Measurements from ENCODE around the gene METTL3. TPM values are rescaled to one million over a fixed set of nuclear protein-coding genes. Genes with fewer than 3 reads are reported as not detected.
"Not testable (repeated sequence)": the region's sequence is repeated elsewhere in the genome, so short reads cannot be mapped to it uniquely, and the experiment has no call there.

Gene METTL3
- polyA plus RNA-seq, 3 donors = 9.5 to 116 (median 10.8) TPM

GRCh38 chr14:21553266-21553665 lies 42.1 kb upstream of the METTL3 start:
- no peak overlapping the region for H3K4me3 ChIP-seq (replicated peaks in 1 of 3; ENCODE audit: low read depth in 2 of 3, low read length in 3 of 3)
- no peak overlapping the region for H2AFZ ChIP-seq (ENCODE audit: insufficient read depth, low read depth, low read length, poor library complexity, severe bottlenecking)
- Mint-ChIP-seq H3K4me3 (no peak overlapping the region), H3K27ac (no peak overlapping the region), H3K36me3 (no peaks in the 10 kb centered on the region), H3K4me1 (peaks cover 5% of the 10 kb centered on the region), H3K27me3 (ENCODE audit: low read depth in 3 of 3) (peaks cover 2 to 10% (median 4%) of the 10 kb centered on the region in 3 donors), H3K9me3 (no peaks in the 10 kb centered on the region)
- DNase-seq = no peak
- H3K9ac ChIP-seq (ENCODE audit: insufficient read depth, low read length, poor library complexity, severe bottlenecking) = no peak overlapping the region
- H3K9me3 ChIP-seq (replicated peaks in 1 of 2; ENCODE audit: control insufficient read depth in 1 of 2, insufficient read depth in 1 of 2, low read length in 2 of 2) = no peaks in the 10 kb centered on the region
- no peaks in the 10 kb centered on the region for H3K79me2 ChIP-seq (ENCODE audit: insufficient read depth, low read length)
- H3K27me3 ChIP-seq (ENCODE audit: control insufficient read depth in 2 of 2, insufficient read depth in 2 of 2, low read length in 2 of 2) = no peaks in the 10 kb centered on the region
- TF ChIP-seq CTCF (IDR thresholded peaks at IDR 0.05) = no peak
- no CpG with 5 or more reads among the region's 3 CpGs for WGBS (ENCODE audit: insufficient coverage)
- peaks cover 5% of the 10 kb centered on the region in 2 donors for H3K4me1 ChIP-seq (ENCODE audit: control insufficient read depth in 1 of 2, insufficient read depth in 2 of 2, low read length in 2 of 2)
- H4K20me1 ChIP-seq (ENCODE audit: insufficient read depth, low read length) = no peaks in the 10 kb centered on the region
- no peaks in the 10 kb centered on the region for H3K36me3 ChIP-seq (replicated peaks in 1 of 2; ENCODE audit: control insufficient read depth in 1 of 2, insufficient read depth in 2 of 2, low read length in 2 of 2)
- intact Hi-C loops (cut with micrococcal nuclease) = no loop called here
- no peak overlapping the region for H3K4me2 ChIP-seq (replicated peaks; ENCODE audit: extremely low read depth, low read length, poor library complexity, severe bottlenecking)
- H3K27ac ChIP-seq (ENCODE audit: low read depth in 1 of 2, low read length in 2 of 2) = no peak overlapping the region

GRCh38 chr14:21544588-21544987 lies 33.4 kb upstream of the METTL3 start:
- H3K27ac Mint-ChIP-seq; H3K9me3 ChIP-seq (replicated peaks in 1 of 2; ENCODE audit: control insufficient read depth in 1 of 2, insufficient read depth in 1 of 2, low read length in 2 of 2); H3K4me2 ChIP-seq (replicated peaks; ENCODE audit: extremely low read depth, low read length, poor library complexity, severe bottlenecking); DNase-seq; H3K9ac ChIP-seq (ENCODE audit: insufficient read depth, low read length, poor library complexity, severe bottlenecking); H3K36me3 Mint-ChIP-seq; H3K36me3 ChIP-seq (replicated peaks in 1 of 2; ENCODE audit: control insufficient read depth in 1 of 2, insufficient read depth in 2 of 2, low read length in 2 of 2); H3K27me3 Mint-ChIP-seq (ENCODE audit: low read depth in 3 of 3); H3K27ac ChIP-seq (ENCODE audit: low read depth in 1 of 2, low read length in 2 of 2); H3K4me3 ChIP-seq (replicated peaks in 1 of 3; ENCODE audit: low read depth in 2 of 3, low read length in 3 of 3); intact Hi-C loops (cut with micrococcal nuclease); H3K27me3 ChIP-seq (ENCODE audit: control insufficient read depth in 2 of 2, insufficient read depth in 2 of 2, low read length in 2 of 2); H3K4me3 Mint-ChIP-seq; H3K4me1 Mint-ChIP-seq; H3K9me3 Mint-ChIP-seq; H3K79me2 ChIP-seq (ENCODE audit: insufficient read depth, low read length); H2AFZ ChIP-seq (ENCODE audit: insufficient read depth, low read depth, low read length, poor library complexity, severe bottlenecking); H3K4me1 ChIP-seq (ENCODE audit: control insufficient read depth in 1 of 2, insufficient read depth in 2 of 2, low read length in 2 of 2); H4K20me1 ChIP-seq (ENCODE audit: insufficient read depth, low read length): not testable (repeated sequence)
- WGBS (ENCODE audit: insufficient coverage) = no CpG with 5 or more reads among the region's 7 CpGs
